B cell (primary cell): ENCODE measurements around the gene PCBP3.
A peak's percentile ranks its signal among the peaks of the same experiment; 100 is the strongest.

Experiments
- EZH2 ChIP-seq: IDR thresholded peaks from 2 replicates; pipeline ENCODE4 v1.6.1; 2012; ENCODE audit warnings: borderline replicate concordance, low read depth, mild to moderate bottlenecking, moderate library complexity, low read length; ENCODE audit not compliant: insufficient read depth, poor library complexity, severe bottlenecking
- TF ChIP-seq, protein P1 (sequence below): fragments of 200-600 bp; IDR thresholded peaks from one replicate; pipeline ENCODE4 v1.8.0; 2022; ENCODE audit warnings: antibody characterized with exemption, mild to moderate bottlenecking

DNA sequence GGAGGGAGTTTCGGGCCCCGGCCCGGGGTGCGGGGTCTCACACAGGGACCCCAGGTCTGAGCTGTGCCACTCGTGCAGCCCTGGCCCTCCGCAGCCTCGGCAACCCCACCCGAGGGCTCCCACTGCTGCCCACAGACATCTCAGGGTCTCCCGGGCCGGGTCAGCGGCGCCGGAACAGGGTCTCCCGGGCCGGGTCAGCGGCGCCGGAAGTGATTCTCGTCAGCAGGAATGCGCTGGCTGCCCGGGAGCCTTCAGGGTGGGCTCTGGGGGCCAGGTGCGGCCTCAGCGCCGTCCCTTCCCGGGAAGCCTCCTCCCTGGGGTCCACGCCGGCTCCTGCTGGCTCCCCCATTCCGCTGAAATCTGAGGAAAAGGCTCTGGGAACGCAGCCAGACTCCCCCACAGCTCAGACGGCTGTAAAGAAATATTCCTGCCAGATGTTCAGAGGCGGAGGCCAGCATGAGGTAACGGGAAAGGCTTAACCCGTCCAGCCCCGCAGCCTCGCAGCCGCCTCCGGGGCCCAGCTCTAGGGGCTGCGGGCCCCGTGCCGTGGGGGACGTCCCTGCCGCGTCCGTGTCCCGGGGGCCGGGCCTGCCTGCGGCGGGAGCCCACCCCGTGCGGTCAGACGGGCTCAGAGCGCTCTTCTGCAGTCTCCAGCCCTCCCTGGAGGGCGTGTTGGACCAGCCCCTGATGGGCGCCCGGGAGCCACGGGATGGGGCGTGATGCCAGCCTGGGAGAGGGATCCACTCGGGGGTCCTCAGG is 329.4 kb downstream of the PCBP3 start:
- TF ChIP-seq, protein P1, sequence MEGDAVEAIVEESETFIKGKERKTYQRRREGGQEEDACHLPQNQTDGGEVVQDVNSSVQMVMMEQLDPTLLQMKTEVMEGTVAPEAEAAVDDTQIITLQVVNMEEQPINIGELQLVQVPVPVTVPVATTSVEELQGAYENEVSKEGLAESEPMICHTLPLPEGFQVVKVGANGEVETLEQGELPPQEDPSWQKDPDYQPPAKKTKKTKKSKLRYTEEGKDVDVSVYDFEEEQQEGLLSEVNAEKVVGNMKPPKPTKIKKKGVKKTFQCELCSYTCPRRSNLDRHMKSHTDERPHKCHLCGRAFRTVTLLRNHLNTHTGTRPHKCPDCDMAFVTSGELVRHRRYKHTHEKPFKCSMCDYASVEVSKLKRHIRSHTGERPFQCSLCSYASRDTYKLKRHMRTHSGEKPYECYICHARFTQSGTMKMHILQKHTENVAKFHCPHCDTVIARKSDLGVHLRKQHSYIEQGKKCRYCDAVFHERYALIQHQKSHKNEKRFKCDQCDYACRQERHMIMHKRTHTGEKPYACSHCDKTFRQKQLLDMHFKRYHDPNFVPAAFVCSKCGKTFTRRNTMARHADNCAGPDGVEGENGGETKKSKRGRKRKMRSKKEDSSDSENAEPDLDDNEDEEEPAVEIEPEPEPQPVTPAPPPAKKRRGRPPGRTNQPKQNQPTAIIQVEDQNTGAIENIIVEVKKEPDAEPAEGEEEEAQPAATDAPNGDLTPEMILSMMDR: no peak
- peak; percentile 63 for TF ChIP-seq EZH2
